Peyer's patch (tissue), 4 donors: ENCODE data around the gene PRSS38. TPM values are rescaled to one million over a fixed set of nuclear protein-coding genes. Genes with fewer than 3 reads are reported as not detected.

Experiments used
- DNase-seq, 3 donors: peaks; one replicate each; pipeline ENCODE4 v3.0.0-alpha.2; 2017 to 2019
- H3K27ac ChIP-seq, 4 donors: fragments of 200-600 bp; sonication (generic); one replicate each; pipeline ENCODE4 v1.5.1; 2016 to 2019
- H3K27me3 ChIP-seq, 2 donors: fragments of 200-600 bp; sonication (generic); one replicate each; pipeline ENCODE4 v1.5.1; 2019
- H3K36me3 ChIP-seq, 3 donors: fragments of 200-600 bp; sonication (generic); one replicate each; pipeline ENCODE4 v1.5.1; 2016 to 2019
- H3K4me1 ChIP-seq, 4 donors: fragments of 200-600 bp; sonication (generic); one replicate each; pipeline ENCODE4 v1.5.1; 2016 to 2019
- H3K4me3 ChIP-seq, 4 donors: fragments of 200-600 bp; sonication (generic); 1 replicate in 3 of 4; 2 replicates in 1 of 4; pipeline ENCODE4 v1.5.1; 2016 to 2019; ENCODE audit warnings: mild to moderate bottlenecking in 1 of 4
- H3K9me3 ChIP-seq, 4 donors: fragments of 200-600 bp; sonication (generic); one replicate each; pipeline ENCODE4 v1.5.1; 2016 to 2019; ENCODE audit warnings: mild to moderate bottlenecking in 1 of 4
- CTCF ChIP-seq, 6 experiments: fragments of 450-650 bp in 4 of 6; fragments of 200-600 bp in 2 of 6; sonication (generic) in 1 of 6; IDR thresholded peaks; one replicate each; pipeline ENCODE4 v1.5.1; 2017 to 2019; ENCODE audit warnings: antibody characterized with exemption in 6 of 6, mild to moderate bottlenecking in 3 of 6, moderate library complexity in 1 of 6
- POLR2A ChIP-seq, 2 donors: fragments of 450-650 bp; IDR thresholded peaks; one replicate each; pipeline ENCODE4 v1.5.1; 2017; ENCODE audit warnings: antibody characterized with exemption in 2 of 2, mild to moderate bottlenecking in 2 of 2, moderate library complexity in 2 of 2
- total RNA-seq, 4 donors: library from RNA; depleted of rRNA; stranded (reverse); fragments of >200 nt; gene quantifications; one replicate each; pipeline ENCODE4 v1.1.0, GENCODE V29; 2016

PRSS38 gene
- total RNA-seq, 4 donors from 2014 or later: not detected

- H3K27ac ChIP-seq: no peak overlapping the region
- H3K36me3 ChIP-seq: no peaks in the 10 kb centered on the region
- H3K27me3 ChIP-seq: no peaks in the 10 kb centered on the region
- peaks cover 0 to 16% (median 6%) of the 10 kb centered on the region in 4 donors for H3K4me1 ChIP-seq
- no peak overlapping the region for H3K4me3 ChIP-seq
- H3K9me3 ChIP-seq: no peaks in the 10 kb centered on the region
- DNase-seq: peak in 1 of 3 donors; percentile 39
- TF ChIP-seq POLR2A (IDR thresholded peaks at IDR 0.05): no peak
- TF ChIP-seq CTCF (IDR thresholded peaks at IDR 0.05): no peak
These were observed 68.3 kb downstream of the PRSS38 start for GRCh38 chr1:227883641-227884301.

- no peak overlapping the region for H3K27ac ChIP-seq
- DNase-seq: peak in 1 of 3 donors; percentile 40
- no peak overlapping the region for H3K4me3 ChIP-seq
- H3K9me3 ChIP-seq: no peaks in the 10 kb centered on the region
- peaks cover 0 to 16% (median 6%) of the 10 kb centered on the region in 4 donors for H3K4me1 ChIP-seq
- TF ChIP-seq POLR2A (IDR thresholded peaks at IDR 0.05) (no peak), CTCF (IDR thresholded peaks at IDR 0.05) (no peak)
- no peaks in the 10 kb centered on the region for H3K27me3 ChIP-seq
- H3K36me3 ChIP-seq: no peaks in the 10 kb centered on the region
These were observed 69.1 kb downstream of the PRSS38 start for GRCh38 chr1:227884370-227885134.

- Histone ChIP-seq H3K36me3 (no peaks in the 10 kb centered on the region), H3K4me3 (no peak overlapping the region), H3K27ac (no peak overlapping the region), H3K27me3 (no peaks in the 10 kb centered on the region), H3K4me1 (peaks cover 0 to 16% (median 6%) of the 10 kb centered on the region in 4 donors), H3K9me3 (no peaks in the 10 kb centered on the region)
- DNase-seq: peak in 1 of 3 donors; percentile 52
- TF ChIP-seq POLR2A (IDR thresholded peaks at IDR 0.05): no peak
- no peak for TF ChIP-seq CTCF (IDR thresholded peaks at IDR 0.05)
These were observed 69.7 kb downstream of the PRSS38 start for GRCh38 chr1:227885135-227885647.

- peak overlapping the region in 1 of 4 donors; percentile 56 for H3K4me3 ChIP-seq
- H3K27me3 ChIP-seq: no peaks in the 10 kb centered on the region
- H3K4me1 ChIP-seq: peaks cover 0 to 16% (median 6%) of the 10 kb centered on the region in 4 donors
- H3K27ac ChIP-seq: peak overlapping the region in 3 of 4 donors; percentile 71 to 93 (median 87)
- H3K9me3 ChIP-seq: no peaks in the 10 kb centered on the region
- DNase-seq: peak in 2 of 3 donors; percentile 54 to 55
- TF ChIP-seq CTCF (IDR thresholded peaks at IDR 0.05) (no peak), POLR2A (IDR thresholded peaks at IDR 0.05) (no peak)
- no peaks in the 10 kb centered on the region for H3K36me3 ChIP-seq
These were observed 70.4 kb downstream of the PRSS38 start for GRCh38 chr1:227885648-227886502.

GRCh38 chr1:227886503-227886961, 71.1 kb downstream of the PRSS38 start:
- peaks cover 0 to 16% (median 6%) of the 10 kb centered on the region in 4 donors for H3K4me1 ChIP-seq
- TF ChIP-seq CTCF (IDR thresholded peaks at IDR 0.05) (no peak), POLR2A (IDR thresholded peaks at IDR 0.05) (no peak)
- no peaks in the 10 kb centered on the region for H3K36me3 ChIP-seq
- peak in 2 of 3 donors; percentile 43 to 48 for DNase-seq
- H3K4me3 ChIP-seq: peak overlapping the region; percentile 40 to 56 (median 46)
- no peaks in the 10 kb centered on the region for H3K27me3 ChIP-seq
- no peaks in the 10 kb centered on the region for H3K9me3 ChIP-seq
- peak overlapping the region; percentile 71 to 93 (median 84) for H3K27ac ChIP-seq
